Measurements from ENCODE around the gene PDHA1. TPM values are rescaled to one million over a fixed set of nuclear protein-coding genes. Genes with fewer than 3 reads are reported as not detected.

PDHA1 gene
- total and polyA plus RNA-seq, 9 of the 15 experiments (the other 6 are each of a cell fraction or from before 2014, with no cell fraction given), result 352 to 882 (median 446) TPM

DNA sequence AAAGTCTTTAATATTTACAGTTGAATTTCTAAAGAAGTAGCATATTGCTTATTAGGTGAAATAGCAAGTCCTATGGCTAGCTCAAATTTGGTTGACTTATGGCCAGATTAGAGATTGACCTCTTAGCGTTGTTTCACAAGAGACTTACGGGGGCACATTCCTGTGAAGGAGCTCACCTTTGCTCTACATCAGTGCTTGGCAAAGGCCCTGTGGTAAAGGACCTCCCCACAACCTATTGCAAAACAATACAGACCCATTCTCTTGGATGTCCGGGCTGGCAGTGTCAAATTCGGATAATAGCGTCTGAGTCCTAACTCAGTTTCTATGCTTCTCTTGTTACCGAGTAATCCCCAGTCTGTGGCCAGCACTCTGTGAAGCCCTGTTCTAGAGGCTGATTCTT lies 10.9 kb downstream of the PDHA1 start:
- Histone ChIP-seq H3K4me3 (no peak overlapping the region), H3K4me1 (replicated peaks in 1 of 2; ENCODE audit: control insufficient read depth in 2 of 2, insufficient read depth in 2 of 2, low read length in 2 of 2) (no peaks in the 10 kb centered on the region), H3K27ac (ENCODE audit: extremely low read depth, low read depth, low read length) (no peak overlapping the region), H4K20me1 (replicated peaks; ENCODE audit: control insufficient read depth, insufficient read depth, low read length) (no peaks in the 10 kb centered on the region; the same call in 1 of the 2 replicates), H3K9ac (ENCODE audit: insufficient read depth in 1 of 2, low read depth in 2 of 2, low read length in 2 of 2) (no peak overlapping the region), H3K27me3 (ENCODE audit: control insufficient read depth in 2 of 2, insufficient read depth in 2 of 2, low read length in 2 of 2) (no peaks in the 10 kb centered on the region), H3K9me3 (replicated peaks; ENCODE audit: control insufficient read depth, insufficient read depth, low read depth, low read length) (no peaks in the 10 kb centered on the region), H3K79me2 (ENCODE audit: control insufficient read depth, insufficient read depth, low read length) (no peaks in the 10 kb centered on the region), H3K4me2 (ENCODE audit: insufficient read depth, low read length) (no peak overlapping the region), H2AFZ (ENCODE audit: low read depth, low read length) (no peak overlapping the region), H3K9me1 (ENCODE audit: control insufficient read depth, insufficient read depth, low read length) (no peaks in the 10 kb centered on the region), H3K36me3 (ENCODE audit: control insufficient read depth, insufficient read depth, low read length) (peaks cover 97% of the 10 kb centered on the region)
- in situ Hi-C loops (cut with MboI) (no loop called here), intact Hi-C loops (cut with micrococcal nuclease) (no loop called here)
- BruUV-seq (replicated peaks), result no TSS peak
- FAIRE-seq, result no peak
- ChIA-PET CTCF (ENCODE audit: low intra/inter-chr PET ratio) (no interaction called here), POLR2A (no interaction called here)
- TF ChIP-seq LARP7 (IDR thresholded peaks at IDR 0.05) (no peak), ZBTB8A (IDR thresholded peaks at IDR 0.05; ENCODE audit: partially characterized antibody) (no peak), TGIF2 (CRISPR knock-in tag; IDR thresholded peaks at IDR 0.05) (no peak), ARID1B (IDR thresholded peaks at IDR 0.05) (no peak), STAG1 (CRISPR knock-in tag; IDR thresholded peaks at IDR 0.05; ENCODE audit: borderline replicate concordance) (no peak), ZC3H8 (IDR thresholded peaks at IDR 0.05) (no peak), ZNF311 (CRISPR knock-in tag; IDR thresholded peaks at IDR 0.05) (no peak), ZNF282 (CRISPR knock-in tag; IDR thresholded peaks at IDR 0.05) (no peak), BMI1 (IDR thresholded peaks at IDR 0.05; ENCODE audit: low read length) (no peak)
- TF ChIP-seq, protein P1, sequence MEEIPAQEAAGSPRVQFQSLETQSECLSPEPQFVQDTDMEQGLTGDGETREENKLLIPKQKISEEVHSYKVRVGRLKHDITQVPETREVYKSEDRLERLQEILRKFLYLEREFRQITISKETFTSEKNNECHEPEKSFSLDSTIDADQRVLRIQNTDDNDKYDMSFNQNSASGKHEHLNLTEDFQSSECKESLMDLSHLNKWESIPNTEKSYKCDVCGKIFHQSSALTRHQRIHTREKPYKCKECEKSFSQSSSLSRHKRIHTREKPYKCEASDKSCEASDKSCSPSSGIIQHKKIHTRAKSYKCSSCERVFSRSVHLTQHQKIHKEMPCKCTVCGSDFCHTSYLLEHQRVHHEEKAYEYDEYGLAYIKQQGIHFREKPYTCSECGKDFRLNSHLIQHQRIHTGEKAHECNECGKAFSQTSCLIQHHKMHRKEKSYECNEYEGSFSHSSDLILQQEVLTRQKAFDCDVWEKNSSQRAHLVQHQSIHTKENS (CRISPR knock-in tag; IDR thresholded peaks at IDR 0.05), result no peak
- TF ChIP-seq, protein P2, sequence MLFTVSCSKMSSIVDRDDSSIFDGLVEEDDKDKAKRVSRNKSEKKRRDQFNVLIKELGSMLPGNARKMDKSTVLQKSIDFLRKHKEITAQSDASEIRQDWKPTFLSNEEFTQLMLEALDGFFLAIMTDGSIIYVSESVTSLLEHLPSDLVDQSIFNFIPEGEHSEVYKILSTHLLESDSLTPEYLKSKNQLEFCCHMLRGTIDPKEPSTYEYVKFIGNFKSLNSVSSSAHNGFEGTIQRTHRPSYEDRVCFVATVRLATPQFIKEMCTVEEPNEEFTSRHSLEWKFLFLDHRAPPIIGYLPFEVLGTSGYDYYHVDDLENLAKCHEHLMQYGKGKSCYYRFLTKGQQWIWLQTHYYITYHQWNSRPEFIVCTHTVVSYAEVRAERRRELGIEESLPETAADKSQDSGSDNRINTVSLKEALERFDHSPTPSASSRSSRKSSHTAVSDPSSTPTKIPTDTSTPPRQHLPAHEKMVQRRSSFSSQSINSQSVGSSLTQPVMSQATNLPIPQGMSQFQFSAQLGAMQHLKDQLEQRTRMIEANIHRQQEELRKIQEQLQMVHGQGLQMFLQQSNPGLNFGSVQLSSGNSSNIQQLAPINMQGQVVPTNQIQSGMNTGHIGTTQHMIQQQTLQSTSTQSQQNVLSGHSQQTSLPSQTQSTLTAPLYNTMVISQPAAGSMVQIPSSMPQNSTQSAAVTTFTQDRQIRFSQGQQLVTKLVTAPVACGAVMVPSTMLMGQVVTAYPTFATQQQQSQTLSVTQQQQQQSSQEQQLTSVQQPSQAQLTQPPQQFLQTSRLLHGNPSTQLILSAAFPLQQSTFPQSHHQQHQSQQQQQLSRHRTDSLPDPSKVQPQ (CRISPR knock-in tag; IDR thresholded peaks at IDR 0.05; ENCODE audit: borderline replicate concordance), result no peak
- TF ChIP-seq, protein P3, sequence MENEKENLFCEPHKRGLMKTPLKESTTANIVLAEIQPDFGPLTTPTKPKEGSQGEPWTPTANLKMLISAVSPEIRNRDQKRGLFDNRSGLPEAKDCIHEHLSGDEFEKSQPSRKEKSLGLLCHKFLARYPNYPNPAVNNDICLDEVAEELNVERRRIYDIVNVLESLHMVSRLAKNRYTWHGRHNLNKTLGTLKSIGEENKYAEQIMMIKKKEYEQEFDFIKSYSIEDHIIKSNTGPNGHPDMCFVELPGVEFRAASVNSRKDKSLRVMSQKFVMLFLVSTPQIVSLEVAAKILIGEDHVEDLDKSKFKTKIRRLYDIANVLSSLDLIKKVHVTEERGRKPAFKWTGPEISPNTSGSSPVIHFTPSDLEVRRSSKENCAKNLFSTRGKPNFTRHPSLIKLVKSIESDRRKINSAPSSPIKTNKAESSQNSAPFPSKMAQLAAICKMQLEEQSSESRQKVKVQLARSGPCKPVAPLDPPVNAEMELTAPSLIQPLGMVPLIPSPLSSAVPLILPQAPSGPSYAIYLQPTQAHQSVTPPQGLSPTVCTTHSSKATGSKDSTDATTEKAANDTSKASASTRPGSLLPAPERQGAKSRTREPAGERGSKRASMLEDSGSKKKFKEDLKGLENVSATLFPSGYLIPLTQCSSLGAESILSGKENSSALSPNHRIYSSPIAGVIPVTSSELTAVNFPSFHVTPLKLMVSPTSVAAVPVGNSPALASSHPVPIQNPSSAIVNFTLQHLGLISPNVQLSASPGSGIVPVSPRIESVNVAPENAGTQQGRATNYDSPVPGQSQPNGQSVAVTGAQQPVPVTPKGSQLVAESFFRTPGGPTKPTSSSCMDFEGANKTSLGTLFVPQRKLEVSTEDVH (IDR thresholded peaks at IDR 0.05; ENCODE audit: low read depth, partially characterized antibody), result no peak
- TF ChIP-seq, protein P4, sequence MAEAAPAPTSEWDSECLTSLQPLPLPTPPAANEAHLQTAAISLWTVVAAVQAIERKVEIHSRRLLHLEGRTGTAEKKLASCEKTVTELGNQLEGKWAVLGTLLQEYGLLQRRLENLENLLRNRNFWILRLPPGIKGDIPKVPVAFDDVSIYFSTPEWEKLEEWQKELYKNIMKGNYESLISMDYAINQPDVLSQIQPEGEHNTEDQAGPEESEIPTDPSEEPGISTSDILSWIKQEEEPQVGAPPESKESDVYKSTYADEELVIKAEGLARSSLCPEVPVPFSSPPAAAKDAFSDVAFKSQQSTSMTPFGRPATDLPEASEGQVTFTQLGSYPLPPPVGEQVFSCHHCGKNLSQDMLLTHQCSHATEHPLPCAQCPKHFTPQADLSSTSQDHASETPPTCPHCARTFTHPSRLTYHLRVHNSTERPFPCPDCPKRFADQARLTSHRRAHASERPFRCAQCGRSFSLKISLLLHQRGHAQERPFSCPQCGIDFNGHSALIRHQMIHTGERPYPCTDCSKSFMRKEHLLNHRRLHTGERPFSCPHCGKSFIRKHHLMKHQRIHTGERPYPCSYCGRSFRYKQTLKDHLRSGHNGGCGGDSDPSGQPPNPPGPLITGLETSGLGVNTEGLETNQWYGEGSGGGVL (CRISPR knock-in tag; IDR thresholded peaks at IDR 0.05), result no peak
- no peak for ATAC-seq
- no peak for DNase-seq (ENCODE audit: extremely low read depth in 1 of 4, low spot score in 3 of 4)
- 98% methylated on average over 6 of the region's 6 CpGs for WGBS (ENCODE audit: insufficient coverage, low coverage, missing lambda C conversion rate)

All from K562 (cell line).